PC-9 (cell line): Measurements from ENCODE around the gene TARDBP.

ENCODE experiments used
- CTCF ChIP-seq: fragments of 200-600 bp; sonication (generic); conservative IDR thresholded peaks from 2 replicates; pipeline ENCODE4 v1.6.1; 2017; ENCODE audit warnings: mixed run types, antibody characterized with exemption, mild to moderate bottlenecking, moderate library complexity
- EZH2 ChIP-seq: fragments of 200-600 bp; sonication (generic); IDR thresholded peaks from 2 replicates; pipeline ENCODE4 v1.8.0; 2017; ENCODE audit warnings: antibody characterized with exemption, low read depth

GRCh38 chr1:11024154-11024873, 11.9 kb downstream of the TARDBP start:
- TF ChIP-seq CTCF (no peak), EZH2 (no peak)
